Activated naive CD4-positive, alpha-beta T cell treated with anti-CD3 and anti-CD28 coated beads for 36 hours (primary cell): ENCODE data around the gene SPATA21. TPM values are rescaled to one million over a fixed set of nuclear protein-coding genes. Genes with fewer than 3 reads are reported as not detected.

ENCODE experiments used
- CTCF ChIA-PET: fragments of 350-600 bp; sonication (Branson Sonifier 250); formaldehyde crosslinking; loops from one replicate; lab custom pipeline; 2021; ENCODE audit warnings: antibody characterized with exemption; lab: Charles Lee
- DNase-seq: peaks from one replicate; pipeline ENCODE4 v3.0.0-alpha.2; 2020
- H3K27ac Mint-ChIP-seq: one replicate; pipeline ENCODE4 v1.8.0; 2021; ENCODE audit warnings: mild to moderate bottlenecking, mixed read lengths
- H3K27me3 Mint-ChIP-seq: one replicate; pipeline ENCODE4 v1.8.0; 2021; ENCODE audit warnings: low read depth, mixed read lengths
- H3K36me3 Mint-ChIP-seq: one replicate; pipeline ENCODE4 v1.8.0; 2021; ENCODE audit warnings: low read depth, mixed read lengths
- H3K4me1 Mint-ChIP-seq: one replicate; pipeline ENCODE4 v1.8.0; 2021; ENCODE audit warnings: low read depth, mixed read lengths
- H3K4me3 Mint-ChIP-seq: one replicate; pipeline ENCODE4 v1.8.0; 2021; ENCODE audit warnings: mild to moderate bottlenecking, moderate library complexity, mixed read lengths
- H3K9me3 Mint-ChIP-seq: one replicate; pipeline ENCODE4 v1.8.0; 2021; ENCODE audit warnings: mixed read lengths
- intact Hi-C: fragments of 100-400 bp; cut with micrococcal nuclease; formaldehyde crosslinking; loops from one replicate; pipeline ENCODE4 v1.15.1; 2023
- total RNA-seq, 2 experiments: library from RNA; stranded (reverse); gene quantifications; one replicate each; pipeline ENCODE4 v1.2.3, GENCODE V29; 2021

SPATA21 gene
- total RNA-seq, 2 experiments from 2014 or later: not detected

- intact Hi-C loops: no loop called here
- Mint-ChIP-seq H3K4me3 (no peak overlapping the region), H3K27ac (no peak overlapping the region), H3K27me3 (no peaks in the 10 kb centered on the region), H3K36me3 (no peaks in the 10 kb centered on the region), H3K4me1 (peaks cover 8% of the 10 kb centered on the region), H3K9me3 (no peaks in the 10 kb centered on the region)
- DNase-seq: no peak
- CTCF ChIA-PET: interaction anchor here (0.6 to 0.9 kb wide), 2 partner anchors 12 to 352 kb away, joined by 3 to 4 read pairs; no protein-coding TSS in a partner anchor
Measured at GRCh38 chr1:16434501-16434900, 2.7 kb downstream of the SPATA21 start.

- peaks cover 8% of the 10 kb centered on the region for H3K4me1 Mint-ChIP-seq
- CTCF ChIA-PET: interaction anchor here (0.9 kb wide), 1 partner anchor 352 kb away, joined by 3 read pairs; no protein-coding TSS in a partner anchor
Measured at GRCh38 chr1:16434007-16434406, 3.2 kb downstream of the SPATA21 start.

GRCh38 chr1:16433030-16433429 is 4.2 kb downstream of the SPATA21 start:
- Mint-ChIP-seq H3K36me3 (no peaks in the 10 kb centered on the region), H3K4me3 (no peak overlapping the region), H3K27me3 (no peaks in the 10 kb centered on the region), H3K4me1 (peaks cover 8% of the 10 kb centered on the region), H3K27ac (no peak overlapping the region), H3K9me3 (no peaks in the 10 kb centered on the region)
- no peak for DNase-seq
- CTCF ChIA-PET: no interaction called here
- intact Hi-C loops: no loop called here

More at GRCh38 chr1:16434007-16434406, 3.2 kb downstream of the SPATA21 start:
- Mint-ChIP-seq H3K4me3 (no peak overlapping the region), H3K36me3 (no peaks in the 10 kb centered on the region), H3K9me3 (no peaks in the 10 kb centered on the region), H3K27ac (no peak overlapping the region), H3K27me3 (no peaks in the 10 kb centered on the region)
- no peak for DNase-seq
- intact Hi-C loops: no loop called here

- no peaks in the 10 kb centered on the region for H3K9me3 Mint-ChIP-seq
- H3K4me1 Mint-ChIP-seq: peaks cover 4% of the 10 kb centered on the region
- H3K4me3 Mint-ChIP-seq: no peak overlapping the region
- H3K36me3 Mint-ChIP-seq: no peaks in the 10 kb centered on the region
- CTCF ChIA-PET: interaction anchor here (1.3 kb wide), 1 partner anchor 10 kb away, joined by 3 read pairs; no protein-coding TSS in a partner anchor
- no peaks in the 10 kb centered on the region for H3K27me3 Mint-ChIP-seq
- no peak overlapping the region for H3K27ac Mint-ChIP-seq
- DNase-seq: no peak
- intact Hi-C loops: no loop called here
Measured at GRCh38 chr1:16430606-16431005, 6.6 kb downstream of the SPATA21 start.

- DNase-seq: no peak
- no peaks in the 10 kb centered on the region for H3K36me3 Mint-ChIP-seq
- no peak overlapping the region for H3K27ac Mint-ChIP-seq
- no peaks in the 10 kb centered on the region for H3K9me3 Mint-ChIP-seq
- no peak overlapping the region for H3K4me3 Mint-ChIP-seq
- H3K4me1 Mint-ChIP-seq: peaks cover 13% of the 10 kb centered on the region
- CTCF ChIA-PET: interaction anchor here (1.1 kb wide), 1 partner anchor 195 kb away, joined by 3 read pairs; no protein-coding TSS in a partner anchor
- no peaks in the 10 kb centered on the region for H3K27me3 Mint-ChIP-seq
- intact Hi-C loops: no loop called here
Measured at GRCh38 chr1:16425125-16426025, 11.8 kb downstream of the SPATA21 start.

GRCh38 chr1:16422041-16422440 is 15.2 kb downstream of the SPATA21 start:
- no peak overlapping the region for H3K4me3 Mint-ChIP-seq
- DNase-seq: no peak
- no peaks in the 10 kb centered on the region for H3K36me3 Mint-ChIP-seq
- CTCF ChIA-PET: interaction anchor here (0.6 to 2.9 kb wide), 2 partner anchors 13 to 18 kb away, joined by 4 to 12 read pairs; partner anchors contain the start of gene NECAP2
- intact Hi-C loops: loop anchor here (5.0 kb wide), 1 partner anchor 35 kb away; no protein-coding TSS in a partner anchor
- no peaks in the 10 kb centered on the region for H3K27me3 Mint-ChIP-seq
- no peaks in the 10 kb centered on the region for H3K9me3 Mint-ChIP-seq
- peaks cover 30% of the 10 kb centered on the region for H3K4me1 Mint-ChIP-seq
- no peak overlapping the region for H3K27ac Mint-ChIP-seq

GRCh38 chr1:16421201-16421600 is 16.0 kb downstream of the SPATA21 start:
- no peaks in the 10 kb centered on the region for H3K27me3 Mint-ChIP-seq
- peaks cover 30% of the 10 kb centered on the region for H3K4me1 Mint-ChIP-seq
- intact Hi-C loops: loop anchor here (1.0 to 5.0 kb wide), 3 partner anchors 20 to 54 kb away; partner anchors contain the start of genes NECAP2 and SZRD1
- H3K27ac Mint-ChIP-seq: peak overlapping the region; percentile 67
- no peaks in the 10 kb centered on the region for H3K9me3 Mint-ChIP-seq
- no peak for DNase-seq
- CTCF ChIA-PET: interaction anchor here (0.6 to 2.9 kb wide), 3 partner anchors 9 to 267 kb away, joined by 3 to 12 read pairs (median 3); partner anchors contain the start of gene NECAP2
- H3K4me3 Mint-ChIP-seq: peak overlapping the region; percentile 10
- H3K36me3 Mint-ChIP-seq: no peaks in the 10 kb centered on the region

- H3K4me1 Mint-ChIP-seq: peaks cover 30% of the 10 kb centered on the region
- H3K27me3 Mint-ChIP-seq: no peaks in the 10 kb centered on the region
- DNase-seq: peak; percentile 87
- H3K9me3 Mint-ChIP-seq: no peaks in the 10 kb centered on the region
- H3K4me3 Mint-ChIP-seq: peak overlapping the region; percentile 10
- intact Hi-C loops: loop anchor here (1.0 to 5.0 kb wide), 3 partner anchors 20 to 53 kb away; partner anchors contain the start of genes NECAP2 and SZRD1
- peak overlapping the region; percentile 67 for H3K27ac Mint-ChIP-seq
- H3K36me3 Mint-ChIP-seq: no peaks in the 10 kb centered on the region
- CTCF ChIA-PET: interaction anchor here (0.6 to 2.9 kb wide), 4 partner anchors 10 to 266 kb away, joined by 3 to 12 read pairs (median 3); partner anchors contain the start of gene NECAP2
Measured at GRCh38 chr1:16420424-16421118, 16.7 kb downstream of the SPATA21 start.

GRCh38 chr1:16418823-16419425 is 18.3 kb downstream of the SPATA21 start:
- no peaks in the 10 kb centered on the region for H3K9me3 Mint-ChIP-seq
- peaks cover 30% of the 10 kb centered on the region for H3K4me1 Mint-ChIP-seq
- no peak overlapping the region for H3K4me3 Mint-ChIP-seq
- DNase-seq: peak; percentile 22
- intact Hi-C loops: no loop called here
- H3K27ac Mint-ChIP-seq: peak overlapping the region; percentile 28
- H3K36me3 Mint-ChIP-seq: no peaks in the 10 kb centered on the region
- H3K27me3 Mint-ChIP-seq: no peaks in the 10 kb centered on the region
- CTCF ChIA-PET: no interaction called here

GRCh38 chr1:16413191-16413590 is 24.0 kb downstream of the SPATA21 start:
- Mint-ChIP-seq H3K36me3 (no peaks in the 10 kb centered on the region), H3K4me3 (no peak overlapping the region), H3K4me1 (no peaks in the 10 kb centered on the region), H3K27ac (no peak overlapping the region), H3K9me3 (no peaks in the 10 kb centered on the region), H3K27me3 (no peaks in the 10 kb centered on the region)
- CTCF ChIA-PET: no interaction called here
- DNase-seq: no peak
- intact Hi-C loops: no loop called here

- Mint-ChIP-seq H3K4me3 (no peak overlapping the region), H3K9me3 (no peaks in the 10 kb centered on the region), H3K36me3 (no peaks in the 10 kb centered on the region), H3K4me1 (no peaks in the 10 kb centered on the region), H3K27ac (no peak overlapping the region), H3K27me3 (no peaks in the 10 kb centered on the region)
- intact Hi-C loops: no loop called here
- CTCF ChIA-PET: no interaction called here
- DNase-seq: no peak
Measured at GRCh38 chr1:16410803-16411202, 26.4 kb downstream of the SPATA21 start.
